Cardiac fibroblast (primary cell): Measurements from ENCODE around the gene GRIK5.
A peak's percentile ranks its signal among the peaks of the same experiment; 100 is the strongest.
"Not testable (repeated sequence)": the region's sequence is repeated elsewhere in the genome, so short reads cannot be mapped to it uniquely, and the experiment has no call there.

Experiments used
- DNase-seq, 2 donors: peaks; one replicate each; pipeline versions ENCODE4 v3.0.0 to v3.0.0-alpha.2; 2010; ENCODE audit warnings: low read depth in 2 of 2
- H3K4me3 ChIP-seq, 2 donors: replicated peaks in 1 of 2; 1 replicate in 1 of 2; 2 replicates in 1 of 2; pipeline ENCODE4 v1.5.1; 2011; ENCODE audit warnings: low read depth in 2 of 2, low read length in 2 of 2, mild to moderate bottlenecking in 2 of 2, moderate library complexity in 1 of 2
- CTCF ChIP-seq: IDR thresholded peaks from one replicate; pipeline ENCODE4 v1.5.1; 2011; ENCODE audit warnings: low read depth, mild to moderate bottlenecking, low read length, inconsistent platforms

Gene GRIK5

GRCh38 chr19:42021185-42021584 is 48.8 kb downstream of the GRIK5 start:
- H3K4me3 ChIP-seq: no peak overlapping the region
- no peak for TF ChIP-seq CTCF
- DNase-seq: no peak

GRCh38 chr19:42018503-42019193 is 51.4 kb downstream of the GRIK5 start:
- H3K4me3 ChIP-seq: no peak overlapping the region
- peak in 1 of 2 donors; percentile 48 for DNase-seq
- TF ChIP-seq CTCF: no peak

GRCh38 chr19:42017040-42017439 is 53.0 kb downstream of the GRIK5 start:
- no peak for TF ChIP-seq CTCF
- H3K4me3 ChIP-seq: no peak overlapping the region
- no peak for DNase-seq

GRCh38 chr19:42012747-42013146 is 57.3 kb downstream of the GRIK5 start:
- not testable (repeated sequence) for H3K4me3 ChIP-seq, DNase-seq

- TF ChIP-seq CTCF: no peak
- peak; percentile 36 to 51 for DNase-seq
- H3K4me3 ChIP-seq: no peak overlapping the region
These were observed 59.5 kb downstream of the GRIK5 start for GRCh38 chr19:42010245-42011126.

GRCh38 chr19:42006569-42006968 is 63.4 kb downstream of the GRIK5 start:
- TF ChIP-seq CTCF: no peak
- no peak for DNase-seq
- H3K4me3 ChIP-seq: no peak overlapping the region

- no peak overlapping the region for H3K4me3 ChIP-seq
These were observed 64.5 kb downstream of the GRIK5 start for GRCh38 chr19:42005504-42005903.

More at GRCh38 chr19:42005504-42005903, 64.5 kb downstream of the GRIK5 start:
- DNase-seq: no peak
- TF ChIP-seq CTCF: no peak
